SK-N-MC (cell line): ENCODE data around the gene KCNJ5.

Experiments used
- EZH2 ChIP-seq: fragments of 200-600 bp; sonication (generic); IDR thresholded peaks from one replicate; pipeline ENCODE4 v1.6.1; 2017; ENCODE audit warnings: antibody characterized with exemption
- FOXP2 ChIP-seq: optimal IDR thresholded peaks from 2 replicates; pipeline ENCODE3; 2011; ENCODE audit warnings: mild to moderate bottlenecking, moderate library complexity; ENCODE audit not compliant: insufficient read depth; ENCODE audit errors: extremely low read length, control extremely low read depth
- POLR2AphosphoS5 ChIP-seq: IDR thresholded peaks from 2 replicates; pipeline ENCODE4 v1.6.1; 2012; ENCODE audit warnings: mild to moderate bottlenecking, low read depth, low read length, borderline replicate concordance

DNA sequence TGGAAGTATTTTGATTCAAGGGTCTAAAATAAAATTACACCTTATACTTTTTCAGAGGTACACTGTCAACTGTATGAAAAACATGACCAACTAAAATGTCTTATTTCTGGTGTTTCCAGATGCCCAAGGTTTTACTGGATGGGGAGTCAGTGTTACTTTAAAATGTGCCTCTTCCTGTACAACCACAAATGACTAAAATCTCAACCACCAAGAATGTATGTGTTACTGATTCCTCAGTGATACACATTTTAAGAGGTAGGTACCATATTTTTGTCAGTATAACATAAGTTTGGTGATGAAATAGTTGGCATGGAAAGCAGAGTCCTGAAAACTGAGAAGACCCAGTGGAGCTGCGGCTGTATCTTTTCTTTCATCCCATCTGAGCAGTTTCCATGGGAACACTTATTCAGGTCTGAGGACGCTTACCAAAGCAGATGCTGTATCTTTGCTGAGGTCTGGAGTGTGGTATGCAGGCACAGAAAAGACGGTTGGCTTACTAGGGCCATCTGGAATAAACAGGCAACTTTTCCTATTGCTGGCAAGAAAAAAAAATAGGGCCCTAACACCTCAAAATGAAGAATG lies 72.7 kb downstream of the KCNJ5 start:
- TF ChIP-seq POLR2AphosphoS5 (no peak), FOXP2 (no peak), EZH2 (no peak)
